Measurements from ENCODE around the gene RGL1.

Gene RGL1

DNA sequence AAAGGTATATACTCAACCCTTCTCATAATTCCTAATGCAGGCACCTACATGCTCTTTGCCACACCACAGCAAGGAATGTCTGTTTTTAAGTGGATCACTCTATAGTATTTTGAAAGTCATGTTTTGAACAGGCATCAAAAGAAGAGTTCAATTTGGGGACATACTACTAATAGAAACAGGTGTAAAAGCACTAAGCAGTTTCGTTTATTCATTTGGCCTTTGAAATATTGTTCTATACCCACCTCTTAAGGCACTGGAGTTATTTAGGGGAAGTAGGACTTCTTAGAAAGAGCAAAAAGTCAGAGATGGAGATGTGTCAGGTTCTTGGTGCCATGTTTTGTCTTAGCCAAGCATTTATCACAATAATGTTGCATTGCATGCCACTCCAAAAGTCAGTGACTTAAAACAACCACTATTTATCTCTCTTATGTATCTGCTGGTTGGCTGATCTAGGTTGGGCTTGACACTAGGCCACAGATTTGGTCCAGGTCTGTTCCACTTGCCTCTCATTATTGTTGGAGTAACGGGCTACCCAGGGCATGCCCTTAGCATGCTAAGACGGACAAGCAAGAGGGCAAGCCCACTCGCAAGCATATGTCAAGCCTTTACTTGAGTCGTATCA lies 107.5 kb downstream of the RGL1 start:
- peak overlapping the region; percentile 52 for H3K4me3 ChIP-seq (ENCODE audit: low read length)
- no peaks in the 10 kb centered on the region for H4K20me1 ChIP-seq (ENCODE audit: control insufficient read depth, insufficient read depth, low read depth, low read length)
- no peaks in the 10 kb centered on the region for H3K27me3 ChIP-seq (ENCODE audit: control insufficient read depth, low read length)
- H3K9me2 ChIP-seq (replicated peaks; ENCODE audit: control insufficient read depth, low read length) = no peaks in the 10 kb centered on the region
- H3K27ac ChIP-seq (ENCODE audit: low read depth, low read length) = peak overlapping the region; percentile 58
- H3K36me3 ChIP-seq (ENCODE audit: control insufficient read depth, low read length) = no peaks in the 10 kb centered on the region
- peak overlapping the region; percentile 61 for H3K4me2 ChIP-seq (ENCODE audit: low read length)
- no peaks in the 10 kb centered on the region for H3K9me3 ChIP-seq (ENCODE audit: control insufficient read depth, insufficient read depth, low read length)
- TF ChIP-seq CTCF (IDR thresholded peaks at IDR 0.05; ENCODE audit: low read depth, low read length, poor library complexity, severe bottlenecking) (no peak), EZH2phosphoT487 (IDR thresholded peaks at IDR 0.05; ENCODE audit: borderline replicate concordance, low read length) (no peak)
- H3F3A ChIP-seq (ENCODE audit: control insufficient read depth, insufficient read depth) = peaks cover 8% of the 10 kb centered on the region; the same call in 1 of the 2 replicates
- H3K79me2 ChIP-seq (ENCODE audit: control insufficient read depth, low read length) = no peaks in the 10 kb centered on the region
- peaks cover 37% of the 10 kb centered on the region for H3K4me1 ChIP-seq (ENCODE audit: control insufficient read depth, low read length)

GRCh38 chr1:183913567-183913993 lies 108.7 kb downstream of the RGL1 start:
- Histone ChIP-seq H3K4me1 (ENCODE audit: control insufficient read depth, low read length) (peaks cover 37% of the 10 kb centered on the region), H3K27ac (ENCODE audit: low read depth, low read length) (no peak overlapping the region), H3K4me2 (ENCODE audit: low read length) (no peak overlapping the region), H3K9me2 (replicated peaks; ENCODE audit: control insufficient read depth, low read length) (no peaks in the 10 kb centered on the region), H3K27me3 (ENCODE audit: control insufficient read depth, low read length) (no peaks in the 10 kb centered on the region), H3K79me2 (ENCODE audit: control insufficient read depth, low read length) (no peaks in the 10 kb centered on the region), H3K4me3 (ENCODE audit: low read length) (no peak overlapping the region), H4K20me1 (ENCODE audit: control insufficient read depth, insufficient read depth, low read depth, low read length) (no peaks in the 10 kb centered on the region), H3K9me3 (ENCODE audit: control insufficient read depth, insufficient read depth, low read length) (no peaks in the 10 kb centered on the region), H3K36me3 (ENCODE audit: control insufficient read depth, low read length) (no peaks in the 10 kb centered on the region), H3F3A (ENCODE audit: control insufficient read depth, insufficient read depth) (peaks cover 8% of the 10 kb centered on the region; the same call in 1 of the 2 replicates)
- TF ChIP-seq EZH2phosphoT487 (IDR thresholded peaks at IDR 0.05; ENCODE audit: borderline replicate concordance, low read length) (no peak), CTCF (IDR thresholded peaks at IDR 0.05; ENCODE audit: low read depth, low read length, poor library complexity, severe bottlenecking) (no peak)

DNA sequence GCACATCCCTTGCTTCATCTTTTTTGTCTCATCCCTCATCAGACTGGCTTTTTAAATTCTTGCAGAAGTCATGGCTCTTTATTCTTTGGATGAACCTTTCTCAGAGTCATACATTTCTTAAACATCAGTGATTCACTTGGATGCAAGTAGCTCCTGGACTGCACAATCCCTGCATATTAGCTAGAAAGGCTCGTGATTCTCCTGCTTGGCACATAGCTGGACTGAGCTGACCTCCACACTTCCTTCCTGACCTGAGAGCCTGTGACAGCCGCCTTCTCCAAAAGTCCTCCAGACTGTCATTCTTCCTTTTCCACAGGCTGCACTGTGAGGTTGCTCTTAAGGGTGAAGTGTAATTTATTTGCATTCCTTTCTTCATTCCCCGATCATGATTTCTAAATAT lies 109.4 kb downstream of the RGL1 start:
- Histone ChIP-seq H3K79me2 (ENCODE audit: control insufficient read depth, low read length) (no peaks in the 10 kb centered on the region), H3F3A (ENCODE audit: control insufficient read depth, insufficient read depth) (peaks cover 8% of the 10 kb centered on the region; the same call in 1 of the 2 replicates), H3K9me2 (replicated peaks; ENCODE audit: control insufficient read depth, low read length) (no peaks in the 10 kb centered on the region), H3K4me1 (ENCODE audit: control insufficient read depth, low read length) (peaks cover 37% of the 10 kb centered on the region), H3K4me3 (ENCODE audit: low read length) (no peak overlapping the region), H3K27me3 (ENCODE audit: control insufficient read depth, low read length) (no peaks in the 10 kb centered on the region), H3K27ac (ENCODE audit: low read depth, low read length) (no peak overlapping the region), H4K20me1 (ENCODE audit: control insufficient read depth, insufficient read depth, low read depth, low read length) (no peaks in the 10 kb centered on the region), H3K36me3 (ENCODE audit: control insufficient read depth, low read length) (no peaks in the 10 kb centered on the region), H3K4me2 (ENCODE audit: low read length) (no peak overlapping the region), H3K9me3 (ENCODE audit: control insufficient read depth, insufficient read depth, low read length) (no peaks in the 10 kb centered on the region)
- TF ChIP-seq EZH2phosphoT487 (IDR thresholded peaks at IDR 0.05; ENCODE audit: borderline replicate concordance, low read length) = no peak
- TF ChIP-seq CTCF (IDR thresholded peaks at IDR 0.05; ENCODE audit: low read depth, low read length, poor library complexity, severe bottlenecking) = no peak

All from DOHH2 (cell line).